ENCODE measurements around the gene GHRL. TPM values are rescaled to one million over a fixed set of nuclear protein-coding genes. Genes with fewer than 3 reads are reported as not detected.

Gene GHRL
- total and polyA plus RNA-seq, 2 donors (not counting 3 experiments of a cell fraction or from before 2014, with no cell fraction given) = not detected

- no peaks in the 10 kb centered on the region for H3K4me1 ChIP-seq (ENCODE audit: control insufficient read depth, extremely low read depth, insufficient read depth, low read length)
- TF ChIP-seq MYC (IDR thresholded peaks at IDR 0.05; ENCODE audit: low read depth, low read length) (no peak), JUN (IDR thresholded peaks at IDR 0.05; ENCODE audit: borderline replicate concordance, insufficient read depth, insufficient read length, low read depth) (no peak), CTCF (IDR thresholded peaks at IDR 0.05; ENCODE audit: extremely low read depth in 1 of 2, insufficient read depth in 1 of 2, low read depth in 1 of 2, low read length in 2 of 2) (no peak), FOS (IDR thresholded peaks at IDR 0.05; ENCODE audit: borderline replicate concordance, insufficient read depth, low read length) (no peak), POLR2AphosphoS5 (IDR thresholded peaks at IDR 0.05; ENCODE audit: insufficient read depth, low read depth, low read length) (no peak), EZH2 (IDR thresholded peaks at IDR 0.05; ENCODE audit: borderline replicate concordance, low read depth, low read length, severe bottlenecking) (no peak), GATA2 (IDR thresholded peaks at IDR 0.05; ENCODE audit: insufficient read depth, insufficient read length, low read depth, low read length) (no peak), MAX (IDR thresholded peaks at IDR 0.05; ENCODE audit: insufficient read depth, insufficient read length) (no peak), POLR2A (IDR thresholded peaks at IDR 0.05; ENCODE audit: low read depth, low read length) (no peak)
- H4K20me1 ChIP-seq (replicated peaks; ENCODE audit: control insufficient read depth, extremely low read depth, insufficient read depth, low read length) = no peaks in the 10 kb centered on the region
- POLR2A ChIA-PET = no interaction called here
- DNase-seq (ENCODE audit: low read depth, low spot score) (no peak), FAIRE-seq (no peak)
- H3K4me3 ChIP-seq (replicated peaks in 1 of 3; ENCODE audit: insufficient read depth in 1 of 3, low read depth in 1 of 3, low read length in 3 of 3) = no peak overlapping the region
- no peak overlapping the region for H2AFZ ChIP-seq (ENCODE audit: low read depth, low read length)
- no peaks in the 10 kb centered on the region for H3K27me3 ChIP-seq (ENCODE audit: control insufficient read depth in 2 of 2, insufficient read depth in 2 of 2, low read length in 2 of 2)
- no peak overlapping the region for H3K4me2 ChIP-seq (ENCODE audit: insufficient read depth, low read length)
- H3K36me3 ChIP-seq (ENCODE audit: control insufficient read depth in 2 of 2, extremely low read depth in 1 of 2, insufficient read depth in 2 of 2, low read length in 2 of 2) = no peaks in the 10 kb centered on the region
- intact Hi-C loops (cut with micrococcal nuclease) (no loop called here), dilution Hi-C loops (cut with MboI; ENCODE audit: extremely low pct_ligation_motif_present, low sequenced_read_pairs) (no loop called here)
- no peaks in the 10 kb centered on the region for H3K9me1 ChIP-seq (replicated peaks; ENCODE audit: control insufficient read depth, extremely low read depth, insufficient read depth, low read length)
- CTCF ChIA-PET = no interaction called here
- no peak overlapping the region for H3K9ac ChIP-seq (replicated peaks; ENCODE audit: extremely low read depth, insufficient read depth, low read length)
- H3K79me2 ChIP-seq (ENCODE audit: control insufficient read depth, insufficient read depth, low read length) = no peaks in the 10 kb centered on the region
- no TSS peak for BruUV-seq (replicated peaks)
- no peaks in the 10 kb centered on the region for H3K9me3 ChIP-seq (replicated peaks; ENCODE audit: control insufficient read depth, insufficient read depth, low read length)
- H3K27ac ChIP-seq (ENCODE audit: insufficient read depth, low read depth, low read length) = no peak overlapping the region
These were observed 1.1 kb downstream of the GHRL start for GRCh38 chr3:10291641-10292040.

Data from endothelial cell of umbilical vein (primary cell).